GM23338 (cell line): ENCODE measurements around the gene DNASE2.
"Not testable (repeated sequence)": the region's sequence is repeated elsewhere in the genome, so short reads cannot be mapped to it uniquely, and the experiment has no call there.

Experiments
- CREB1 ChIP-seq: fragments of 250-450 bp; sonication (Bioruptor Pico); IDR thresholded peaks from 2 replicates; pipeline ENCODE4 v1.5.0; 2020; ENCODE audit warnings: low read depth, mild to moderate bottlenecking, moderate library complexity
- JUNB ChIP-seq: IDR thresholded peaks from one replicate; pipeline ENCODE4 v1.6.1; 2016; ENCODE audit warnings: antibody characterized with exemption; ENCODE audit not compliant: unreplicated experiment
- TF ChIP-seq, protein P1 (sequence below), 2 experiments: fragments of 200-600 bp in 1 of 2; sonication (generic) in 1 of 2; conservative IDR thresholded peaks; 2 replicates each; pipeline versions ENCODE4 v1.5.1 to v1.6.1; 2016 to 2017; ENCODE audit warnings: antibody characterized with exemption in 2 of 2, low read depth in 2 of 2, mild to moderate bottlenecking in 2 of 2, moderate library complexity in 1 of 2

GRCh38 chr19:12846613-12847012 is 34.6 kb downstream of the DNASE2 start:
- TF ChIP-seq, protein P1, sequence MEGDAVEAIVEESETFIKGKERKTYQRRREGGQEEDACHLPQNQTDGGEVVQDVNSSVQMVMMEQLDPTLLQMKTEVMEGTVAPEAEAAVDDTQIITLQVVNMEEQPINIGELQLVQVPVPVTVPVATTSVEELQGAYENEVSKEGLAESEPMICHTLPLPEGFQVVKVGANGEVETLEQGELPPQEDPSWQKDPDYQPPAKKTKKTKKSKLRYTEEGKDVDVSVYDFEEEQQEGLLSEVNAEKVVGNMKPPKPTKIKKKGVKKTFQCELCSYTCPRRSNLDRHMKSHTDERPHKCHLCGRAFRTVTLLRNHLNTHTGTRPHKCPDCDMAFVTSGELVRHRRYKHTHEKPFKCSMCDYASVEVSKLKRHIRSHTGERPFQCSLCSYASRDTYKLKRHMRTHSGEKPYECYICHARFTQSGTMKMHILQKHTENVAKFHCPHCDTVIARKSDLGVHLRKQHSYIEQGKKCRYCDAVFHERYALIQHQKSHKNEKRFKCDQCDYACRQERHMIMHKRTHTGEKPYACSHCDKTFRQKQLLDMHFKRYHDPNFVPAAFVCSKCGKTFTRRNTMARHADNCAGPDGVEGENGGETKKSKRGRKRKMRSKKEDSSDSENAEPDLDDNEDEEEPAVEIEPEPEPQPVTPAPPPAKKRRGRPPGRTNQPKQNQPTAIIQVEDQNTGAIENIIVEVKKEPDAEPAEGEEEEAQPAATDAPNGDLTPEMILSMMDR (conservative IDR thresholded peaks at IDR 0.05; ENCODE audit: low read depth in 2 of 2): not testable (repeated sequence)
- not testable (repeated sequence) for TF ChIP-seq JUNB; CREB1 (CRISPR knock-in tag)
